ENCODE results near the gene MAP2. TPM values are rescaled to one million over a fixed set of nuclear protein-coding genes. Genes with fewer than 3 reads are reported as not detected.

The MAP2 gene
- total and polyA plus RNA-seq, 2 experiments from 2014 or later: 2.9 to 4.4 TPM

DNA sequence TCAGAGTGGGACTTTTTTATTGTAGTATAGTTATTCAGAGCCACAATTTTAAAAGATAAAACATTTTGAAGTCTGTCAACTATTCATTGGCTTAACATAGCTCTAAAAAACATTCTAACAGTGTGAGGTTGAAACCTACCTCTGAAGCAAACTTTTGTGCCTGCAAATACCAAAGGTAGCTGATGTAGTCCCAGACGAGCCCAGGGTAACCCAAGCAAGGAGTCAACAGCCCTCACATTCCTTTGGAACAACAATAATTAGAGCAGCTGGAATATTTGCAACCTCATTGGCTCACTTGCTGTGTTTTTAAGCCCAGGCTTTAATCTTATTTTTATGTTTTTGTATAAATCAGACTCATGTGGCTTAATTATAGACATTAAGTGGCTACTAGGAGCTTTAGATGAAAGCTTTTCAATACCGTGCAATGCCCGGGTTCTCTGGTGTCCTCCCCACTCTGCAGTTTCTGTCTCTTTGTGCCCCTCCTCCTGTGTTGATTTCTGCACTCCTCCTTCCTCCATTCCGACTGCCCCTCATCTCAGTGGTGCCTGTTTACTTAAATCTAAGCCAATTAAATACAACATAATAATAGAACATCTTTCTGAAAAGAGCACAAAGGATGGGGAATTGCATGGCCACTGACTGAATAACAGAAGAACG lies 189.9 kb downstream of the MAP2 start:
- Histone ChIP-seq H3K27me3 (ENCODE audit: insufficient read depth) (no peaks in the 10 kb centered on the region), H3K79me2 (replicated peaks; ENCODE audit: insufficient read depth) (no peaks in the 10 kb centered on the region), H3K9me2 (ENCODE audit: insufficient read depth) (no peaks in the 10 kb centered on the region), H3K36me3 (ENCODE audit: insufficient read depth) (no peaks in the 10 kb centered on the region), H2AFZ (no peak overlapping the region), H3F3A (replicated peaks; ENCODE audit: low read depth) (0 out of 2 replicates have a peak, but pooled peaks cover 4% of the 10 kb centered on the region), H3K27ac (ENCODE audit: low read depth) (peak overlapping the region; percentile 76; the same call in 1 of the 2 replicates), H3K4me1 (ENCODE audit: insufficient read depth) (peaks cover 19% of the 10 kb centered on the region), H3K4me2 (peak overlapping the region; percentile 47), H4K20me1 (replicated peaks; ENCODE audit: insufficient read depth) (no peaks in the 10 kb centered on the region), H3K4me3 (0 out of 2 replicates have a peak overlapping the region, but pooled peaks have one; percentile 4)
- Mint-ChIP-seq H3K9me3 (peaks cover 23% of the 10 kb centered on the region), H3K36me3 (ENCODE audit: low read depth) (peaks cover 21% of the 10 kb centered on the region), H3K4me1 (peaks cover 35% of the 10 kb centered on the region), H3K27ac (peak overlapping the region; percentile 84), H3K4me3 (peak overlapping the region; percentile 13; the same call in 1 of the 3 replicates), H3K27me3 (ENCODE audit: insufficient read depth, low read depth, poor library complexity) (peaks cover 4% of the 10 kb centered on the region)
- DNase-seq (ENCODE audit: low spot score): peak; percentile 27
- no peak for TF ChIP-seq NANOG (IDR thresholded peaks at IDR 0.05; ENCODE audit: borderline replicate concordance)
- TF ChIP-seq ZNF331 (CRISPR knock-in tag; IDR thresholded peaks at IDR 0.05; ENCODE audit: low read depth): no peak
- no peak for TF ChIP-seq ZNF462 (CRISPR knock-in tag; IDR thresholded peaks at IDR 0.05)
- no peak for TF ChIP-seq POLR2AphosphoS5 (IDR thresholded peaks at IDR 0.05; ENCODE audit: low read depth)
- no peak for TF ChIP-seq STAT1 (IDR thresholded peaks at IDR 0.05; ENCODE audit: unreplicated experiment)
- no peak for TF ChIP-seq REST (IDR thresholded peaks at IDR 0.05; ENCODE audit: unreplicated experiment)
- no peak for TF ChIP-seq CREB1 (CRISPR knock-in tag; IDR thresholded peaks at IDR 0.05; ENCODE audit: low read depth)
- TF ChIP-seq ETS1 (IDR thresholded peaks at IDR 0.05): no peak
- no peak for TF ChIP-seq EZH2phosphoT487 (IDR thresholded peaks at IDR 0.05; ENCODE audit: unreplicated experiment)
- no peak for TF ChIP-seq EZH2 (IDR thresholded peaks at IDR 0.05; ENCODE audit: low read depth, unreplicated experiment)
- TF ChIP-seq JUNB (IDR thresholded peaks at IDR 0.05; ENCODE audit: unreplicated experiment): no peak
- no peak for TF ChIP-seq ZNF114 (CRISPR knock-in tag; IDR thresholded peaks at IDR 0.05)
- TF ChIP-seq, protein P1, sequence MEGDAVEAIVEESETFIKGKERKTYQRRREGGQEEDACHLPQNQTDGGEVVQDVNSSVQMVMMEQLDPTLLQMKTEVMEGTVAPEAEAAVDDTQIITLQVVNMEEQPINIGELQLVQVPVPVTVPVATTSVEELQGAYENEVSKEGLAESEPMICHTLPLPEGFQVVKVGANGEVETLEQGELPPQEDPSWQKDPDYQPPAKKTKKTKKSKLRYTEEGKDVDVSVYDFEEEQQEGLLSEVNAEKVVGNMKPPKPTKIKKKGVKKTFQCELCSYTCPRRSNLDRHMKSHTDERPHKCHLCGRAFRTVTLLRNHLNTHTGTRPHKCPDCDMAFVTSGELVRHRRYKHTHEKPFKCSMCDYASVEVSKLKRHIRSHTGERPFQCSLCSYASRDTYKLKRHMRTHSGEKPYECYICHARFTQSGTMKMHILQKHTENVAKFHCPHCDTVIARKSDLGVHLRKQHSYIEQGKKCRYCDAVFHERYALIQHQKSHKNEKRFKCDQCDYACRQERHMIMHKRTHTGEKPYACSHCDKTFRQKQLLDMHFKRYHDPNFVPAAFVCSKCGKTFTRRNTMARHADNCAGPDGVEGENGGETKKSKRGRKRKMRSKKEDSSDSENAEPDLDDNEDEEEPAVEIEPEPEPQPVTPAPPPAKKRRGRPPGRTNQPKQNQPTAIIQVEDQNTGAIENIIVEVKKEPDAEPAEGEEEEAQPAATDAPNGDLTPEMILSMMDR (conservative IDR thresholded peaks at IDR 0.05; ENCODE audit: low read depth in 2 of 2): no peak
- peak; percentile 50 for ATAC-seq

Data from GM23338 (cell line).